CD4-positive, CD25-positive, alpha-beta regulatory T cell (primary cell): Measurements from ENCODE around the gene FNIP2. TPM values are rescaled to one million over a fixed set of nuclear protein-coding genes. Genes with fewer than 3 reads are reported as not detected.
A peak's percentile ranks its signal among the peaks of the same experiment; 100 is the strongest.

ENCODE experiments used
- ATAC-seq, 2 donors: fragments of 150-1000 bp; cut with Tn5 transposase; one replicate each; pipeline ENCODE4 v1.10.0; 2021; ENCODE audit warnings: low read depth in 2 of 2, moderate number of reproducible peaks in 2 of 2, moderate library complexity in 1 of 2
- DNase-seq, 3 donors: peaks; one replicate each; pipeline versions ENCODE4 v3.0.0 to v3.0.0-alpha.2; 2012 to 2022; ENCODE audit warnings: mixed read lengths in 1 of 3
- H3K27ac ChIP-seq: one replicate; pipeline ENCODE4 v1.7.0; 2013; ENCODE audit warnings: mild to moderate bottlenecking, low read length; ENCODE audit not compliant: insufficient read depth, poor library complexity, severe bottlenecking
- H3K27me3 ChIP-seq: one replicate; pipeline ENCODE4 v1.7.0; 2013; ENCODE audit warnings: low read length; ENCODE audit not compliant: control insufficient read depth, insufficient read depth
- H3K36me3 ChIP-seq: one replicate; pipeline ENCODE4 v1.7.0; 2013; ENCODE audit warnings: mild to moderate bottlenecking, low read length, moderate library complexity; ENCODE audit not compliant: control insufficient read depth, insufficient read depth
- H3K4me1 ChIP-seq: 2 replicates; pipeline ENCODE4 v1.7.0; 2013; ENCODE audit warnings: mild to moderate bottlenecking, low read length; ENCODE audit not compliant: insufficient read depth, control insufficient read depth, poor library complexity, severe bottlenecking
- H3K4me3 ChIP-seq: one replicate; pipeline ENCODE4 v1.7.0; 2013; ENCODE audit warnings: low read depth, mild to moderate bottlenecking, low read length, moderate library complexity
- H3K9me3 ChIP-seq, 2 experiments: 1 replicate in 1 of 2; 2 replicates in 1 of 2; pipeline ENCODE4 v1.7.0; 2013; ENCODE audit warnings: low read length in 2 of 2, mild to moderate bottlenecking in 1 of 2, moderate library complexity in 1 of 2; ENCODE audit not compliant: control insufficient read depth in 2 of 2
- H3K27ac Mint-ChIP-seq, 3 donors: one replicate each; pipeline ENCODE4 v1.8.0; 2020 to 2022; ENCODE audit warnings: mild to moderate bottlenecking in 3 of 3, mixed read lengths in 3 of 3, moderate library complexity in 2 of 3
- H3K27me3 Mint-ChIP-seq: one replicate; pipeline ENCODE4 v1.8.0; 2022; ENCODE audit warnings: mild to moderate bottlenecking, mixed read lengths
- H3K36me3 Mint-ChIP-seq: one replicate; pipeline ENCODE4 v1.8.0; 2020; ENCODE audit warnings: mixed read lengths
- H3K4me1 Mint-ChIP-seq, 4 donors: one replicate each; pipeline ENCODE4 v1.8.0; 2020 to 2022; ENCODE audit warnings: mixed read lengths in 4 of 4, mild to moderate bottlenecking in 1 of 4
- H3K4me3 Mint-ChIP-seq, 4 donors: one replicate each; pipeline ENCODE4 v1.8.0; 2020 to 2022; ENCODE audit warnings: mild to moderate bottlenecking in 4 of 4, mixed read lengths in 4 of 4, moderate library complexity in 3 of 4
- H3K9me3 Mint-ChIP-seq, 7 donors: one replicate each; pipeline ENCODE4 v1.8.0; 2020 to 2022; ENCODE audit warnings: mixed read lengths in 7 of 7, mild to moderate bottlenecking in 3 of 7, moderate library complexity in 2 of 7
- polyA plus RNA-seq, 4 donors: library from polyadenylated mRNA; unstranded; fragments of 300-500 nt; fragmentation: Illumina TruSeq; gene quantifications; one replicate each; pipeline ENCODE4 v1.2.3, GENCODE V29; 2021
- total RNA-seq: library from RNA; stranded (reverse); gene quantifications from one replicate; pipeline ENCODE4 v1.2.3, GENCODE V29; 2022

Gene FNIP2
- total and polyA plus RNA-seq, 5 donors from 2014 or later: 1.5 to 8.9 (median 2.3) TPM

DNA sequence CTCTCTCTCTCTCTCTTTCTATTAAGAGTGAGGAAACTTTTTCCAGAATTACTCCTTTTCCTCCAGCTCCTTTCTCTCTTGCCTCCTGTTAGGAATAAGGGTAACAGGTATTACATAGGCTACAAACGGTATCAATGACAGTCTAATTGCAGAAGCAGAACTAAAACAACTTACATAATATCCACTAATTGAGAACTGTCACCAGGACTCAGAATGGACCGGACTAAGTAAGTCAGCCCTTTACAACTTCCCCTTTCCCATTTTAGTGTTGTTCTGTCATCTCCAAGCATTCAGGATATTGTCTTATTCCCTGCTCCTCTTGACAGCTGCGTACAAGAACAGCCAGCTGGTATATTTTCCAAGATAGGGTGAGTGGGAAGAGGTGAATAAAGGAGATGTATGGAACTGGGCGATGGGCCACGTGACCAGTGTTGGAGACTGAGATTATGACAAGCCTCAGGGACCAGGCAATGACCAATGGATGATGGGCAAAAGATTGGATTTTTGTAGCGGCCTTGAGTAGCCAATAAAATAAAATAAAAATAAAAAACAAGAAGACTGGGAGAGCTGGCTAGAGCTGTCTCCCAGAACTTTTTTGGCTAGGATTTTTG is 2.3 kb upstream of the FNIP2 start:
- Mint-ChIP-seq H3K27ac (peak overlapping the region in 1 of 3 donors; percentile 74), H3K27me3 (peaks cover 15% of the 10 kb centered on the region), H3K4me3 (peak overlapping the region in 3 of 4 donors; percentile 44 to 63 (median 52)), H3K9me3 (peaks cover 0 to 2% (median 0%) of the 10 kb centered on the region in 7 donors), H3K4me1 (peaks cover 10 to 32% (median 20%) of the 10 kb centered on the region in 4 donors), H3K36me3 (no peaks in the 10 kb centered on the region)
- Histone ChIP-seq H3K4me3 (no peak overlapping the region), H3K4me1 (peaks cover 10% of the 10 kb centered on the region), H3K9me3 (no peaks in the 10 kb centered on the region), H3K36me3 (no peaks in the 10 kb centered on the region), H3K27me3 (peaks cover 7% of the 10 kb centered on the region), H3K27ac (no peak overlapping the region)
- DNase-seq: no peak
- no peak for ATAC-seq

DNA sequence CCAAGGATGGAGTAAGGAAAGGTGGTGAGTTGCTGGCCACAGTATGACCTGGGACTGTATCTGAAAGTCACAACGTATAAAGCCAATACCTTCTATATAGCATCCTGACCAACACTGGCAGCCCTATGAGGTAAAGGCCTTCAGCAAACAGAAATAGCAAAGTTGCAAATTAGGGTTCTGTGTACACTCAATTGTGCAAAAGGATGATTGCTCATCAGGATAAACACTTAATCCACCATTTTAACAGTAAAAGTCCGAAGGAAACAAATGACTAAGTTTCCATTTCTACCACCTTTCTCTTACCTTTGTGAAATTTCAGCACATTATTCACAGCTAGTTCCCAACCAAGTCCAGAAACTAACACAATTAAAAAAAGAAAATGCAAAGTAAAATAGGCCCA is 1.4 kb upstream of the FNIP2 start:
- H3K4me3 ChIP-seq: no peak overlapping the region
- DNase-seq (no peak), ATAC-seq (no peak)
- H3K9me3 Mint-ChIP-seq: peaks cover 0 to 2% (median 0%) of the 10 kb centered on the region in 7 donors
- peaks cover 12% of the 10 kb centered on the region for H3K27me3 Mint-ChIP-seq
- peaks cover 10% of the 10 kb centered on the region for H3K4me1 ChIP-seq
- peaks cover 10 to 36% (median 23%) of the 10 kb centered on the region in 4 donors for H3K4me1 Mint-ChIP-seq
- H3K36me3 ChIP-seq: no peaks in the 10 kb centered on the region
- H3K9me3 ChIP-seq: no peaks in the 10 kb centered on the region
- H3K36me3 Mint-ChIP-seq: no peaks in the 10 kb centered on the region
- H3K27ac Mint-ChIP-seq: no peak overlapping the region
- H3K4me3 Mint-ChIP-seq: peak overlapping the region; percentile 84 to 93 (median 88)
- no peak overlapping the region for H3K27ac ChIP-seq
- H3K27me3 ChIP-seq: peaks cover 7% of the 10 kb centered on the region

DNA sequence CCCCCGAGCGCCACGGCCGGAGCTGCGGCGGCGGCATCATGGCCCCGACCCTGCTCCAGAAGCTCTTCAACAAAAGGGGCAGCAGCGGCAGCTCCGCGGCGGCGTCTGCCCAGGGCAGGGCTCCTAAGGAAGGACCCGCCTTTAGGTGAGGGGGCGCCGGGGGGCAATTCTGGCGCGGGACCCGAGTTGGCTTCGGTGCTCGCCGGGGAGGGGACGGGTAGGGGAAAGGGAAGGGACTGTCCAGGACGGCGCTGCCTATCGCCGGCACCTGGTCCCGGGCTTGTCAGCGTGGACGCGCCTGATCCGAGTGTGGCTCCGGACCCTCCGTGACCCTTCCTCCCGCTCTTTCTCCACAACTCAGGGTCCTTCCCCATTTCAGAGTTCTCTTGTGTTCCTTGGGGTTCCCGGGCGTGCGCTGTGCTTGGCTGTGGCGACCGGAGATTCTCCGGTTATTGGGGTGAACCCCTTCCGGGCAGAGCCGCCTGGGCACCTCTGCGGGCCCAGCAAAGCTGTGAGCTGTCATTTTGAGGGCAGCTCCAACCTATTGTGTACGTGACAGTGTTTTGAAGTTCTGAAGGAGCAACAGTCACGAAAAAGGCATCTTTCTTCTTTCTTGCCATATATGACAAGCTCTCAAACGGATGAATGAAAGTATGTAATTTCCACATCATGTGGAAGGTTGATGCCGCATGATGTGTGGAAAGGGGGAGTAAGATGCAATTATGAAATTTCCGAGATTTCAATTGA is 522 bp downstream of the FNIP2 start:
- Histone ChIP-seq H3K27me3 (peaks cover 7% of the 10 kb centered on the region), H3K36me3 (no peaks in the 10 kb centered on the region), H3K9me3 (no peaks in the 10 kb centered on the region), H3K27ac (peak overlapping the region; percentile 39), H3K4me1 (peaks cover 10% of the 10 kb centered on the region), H3K4me3 (peak overlapping the region; percentile 76)
- DNase-seq (peak; percentile 20 to 69 (median 41)), ATAC-seq (peak; percentile 33 to 48)
- Mint-ChIP-seq H3K4me1 (peaks cover 10 to 42% (median 26%) of the 10 kb centered on the region in 4 donors), H3K36me3 (no peaks in the 10 kb centered on the region), H3K9me3 (peaks cover 0 to 2% (median 0%) of the 10 kb centered on the region in 7 donors), H3K4me3 (peak overlapping the region; percentile 95 to 99 (median 97)), H3K27me3 (peaks cover 7% of the 10 kb centered on the region), H3K27ac (peak overlapping the region; percentile 61 to 96 (median 93))

DNA sequence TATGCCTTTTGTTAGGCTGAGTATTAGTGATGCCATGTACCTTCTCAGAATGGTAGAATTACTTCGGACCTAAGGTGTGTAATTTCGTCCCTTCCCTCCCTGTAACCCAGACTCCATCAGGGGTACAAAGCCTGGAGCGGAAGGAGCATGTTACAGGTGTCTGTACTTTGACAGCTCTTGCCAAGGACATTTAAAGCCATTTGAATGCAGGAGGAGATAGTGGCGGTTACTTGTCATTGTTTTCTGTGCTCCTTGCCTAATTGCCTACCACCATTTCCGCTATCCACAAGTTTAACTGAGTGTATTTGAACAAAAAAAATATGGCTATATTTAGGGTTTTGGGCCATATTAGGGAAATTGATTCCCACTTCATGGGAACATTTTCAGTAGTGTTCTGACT is 1.8 kb downstream of the FNIP2 start:
- Mint-ChIP-seq H3K27me3 (peaks cover 7% of the 10 kb centered on the region), H3K4me3 (peak overlapping the region; percentile 95 to 99 (median 97)), H3K4me1 (peaks cover 5 to 42% (median 29%) of the 10 kb centered on the region in 4 donors), H3K27ac (peak overlapping the region in 1 of 3 donors; percentile 42), H3K9me3 (peaks cover 0 to 2% (median 0%) of the 10 kb centered on the region in 7 donors), H3K36me3 (no peaks in the 10 kb centered on the region)
- no peak overlapping the region for H3K4me3 ChIP-seq
- ATAC-seq (no peak), DNase-seq (no peak)
- H3K9me3 ChIP-seq: no peaks in the 10 kb centered on the region
- H3K36me3 ChIP-seq: no peaks in the 10 kb centered on the region
- peaks cover 7% of the 10 kb centered on the region for H3K27me3 ChIP-seq
- H3K4me1 ChIP-seq: peaks cover 10% of the 10 kb centered on the region
- no peak overlapping the region for H3K27ac ChIP-seq

DNA sequence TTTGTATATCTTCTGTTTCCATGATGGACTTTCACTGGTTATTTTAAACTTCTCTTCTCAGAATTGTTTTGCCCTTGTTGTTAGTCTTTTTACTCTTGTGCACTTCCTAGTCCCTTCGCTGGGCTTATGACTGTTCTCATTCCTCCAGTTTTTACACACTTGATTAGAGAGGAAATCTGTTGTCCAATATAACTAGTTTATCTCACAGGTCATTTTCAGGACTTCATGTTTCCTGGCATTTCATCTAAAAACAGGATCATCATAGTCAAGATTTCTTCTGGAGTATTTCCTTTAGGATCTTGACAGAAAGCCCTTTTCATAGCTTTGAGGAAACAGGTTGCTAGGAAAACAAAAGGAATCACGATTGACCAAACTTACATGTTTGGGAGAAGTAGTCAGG is 3.0 kb downstream of the FNIP2 start:
- Histone ChIP-seq H3K4me3 (no peak overlapping the region), H3K9me3 (no peaks in the 10 kb centered on the region), H3K27ac (no peak overlapping the region), H3K27me3 (no peaks in the 10 kb centered on the region), H3K4me1 (peaks cover 10% of the 10 kb centered on the region), H3K36me3 (no peaks in the 10 kb centered on the region)
- no peak for ATAC-seq
- no peaks in the 10 kb centered on the region for H3K36me3 Mint-ChIP-seq
- H3K27me3 Mint-ChIP-seq: no peaks in the 10 kb centered on the region
- peaks cover 5 to 41% (median 28%) of the 10 kb centered on the region in 4 donors for H3K4me1 Mint-ChIP-seq
- peak overlapping the region in 1 of 4 donors; percentile 12 for H3K4me3 Mint-ChIP-seq
- no peak overlapping the region for H3K27ac Mint-ChIP-seq
- H3K9me3 Mint-ChIP-seq: peaks cover 0 to 2% (median 0%) of the 10 kb centered on the region in 7 donors
- DNase-seq: no peak

DNA sequence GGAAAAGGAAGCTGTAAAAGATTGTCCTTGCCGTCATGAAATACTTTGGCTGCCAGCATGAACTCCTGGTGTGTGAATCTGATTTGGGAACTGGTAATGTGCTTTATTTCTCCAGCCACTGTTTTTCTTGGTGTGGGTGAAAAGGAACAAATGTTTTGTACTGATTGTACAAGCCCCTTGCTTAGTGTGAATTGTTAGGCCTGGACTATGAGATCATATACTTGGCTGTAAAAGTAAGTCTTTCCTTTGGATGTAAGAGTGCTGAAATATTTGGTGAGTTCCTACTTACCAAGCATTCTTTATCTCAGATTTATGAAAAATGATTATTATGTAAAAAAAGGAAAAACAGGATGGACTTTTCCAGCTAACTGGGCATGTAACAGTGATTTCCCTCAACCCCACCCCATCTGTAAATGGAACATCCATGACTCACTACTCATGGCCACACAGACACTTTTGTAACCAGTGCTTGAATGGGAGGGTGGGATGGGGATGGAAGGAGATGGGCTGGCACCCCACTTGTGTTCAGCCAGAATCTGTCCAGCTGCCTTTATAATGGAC is 6.3 kb downstream of the FNIP2 start:
- DNase-seq (no peak), ATAC-seq (no peak)
- no peaks in the 10 kb centered on the region for H3K27me3 Mint-ChIP-seq
- peaks cover 12% of the 10 kb centered on the region for H3K4me1 ChIP-seq
- no peak overlapping the region for H3K27ac ChIP-seq
- peak overlapping the region in 1 of 3 donors; percentile 28 for H3K27ac Mint-ChIP-seq
- H3K27me3 ChIP-seq: no peaks in the 10 kb centered on the region
- H3K4me3 Mint-ChIP-seq: no peak overlapping the region
- no peaks in the 10 kb centered on the region for H3K36me3 Mint-ChIP-seq
- no peaks in the 10 kb centered on the region for H3K36me3 ChIP-seq
- H3K9me3 Mint-ChIP-seq: no peaks in the 10 kb centered on the region
- H3K9me3 ChIP-seq: no peaks in the 10 kb centered on the region
- peaks cover 11 to 45% (median 31%) of the 10 kb centered on the region in 4 donors for H3K4me1 Mint-ChIP-seq
- H3K4me3 ChIP-seq: no peak overlapping the region

DNA sequence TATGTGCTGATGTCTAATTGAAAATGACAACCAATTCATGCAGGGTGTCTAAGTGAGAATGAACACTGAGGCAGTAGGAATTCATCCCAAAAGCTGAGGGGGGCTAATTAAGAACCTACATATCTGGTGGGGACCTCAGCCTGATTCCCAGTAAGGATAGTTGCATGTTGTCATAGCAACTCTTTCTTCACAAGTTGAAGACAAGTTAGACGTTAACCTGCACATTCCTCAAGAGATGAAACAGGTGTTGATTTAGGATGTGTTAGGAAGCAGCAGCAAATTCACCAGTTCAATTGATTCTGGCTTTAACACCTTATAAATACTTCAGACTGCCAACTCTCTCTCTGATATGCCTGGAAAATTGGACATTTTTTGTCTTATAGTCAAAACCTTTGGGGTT is 7.3 kb downstream of the FNIP2 start:
- H3K4me1 Mint-ChIP-seq: peaks cover 15 to 42% (median 26%) of the 10 kb centered on the region in 4 donors
- no peaks in the 10 kb centered on the region for H3K27me3 Mint-ChIP-seq
- Histone ChIP-seq H3K27ac (no peak overlapping the region), H3K4me1 (peaks cover 12% of the 10 kb centered on the region), H3K27me3 (no peaks in the 10 kb centered on the region), H3K4me3 (no peak overlapping the region), H3K36me3 (no peaks in the 10 kb centered on the region), H3K9me3 (no peaks in the 10 kb centered on the region)
- H3K4me3 Mint-ChIP-seq: no peak overlapping the region
- ATAC-seq (no peak), DNase-seq (no peak)
- no peaks in the 10 kb centered on the region for H3K9me3 Mint-ChIP-seq
- no peaks in the 10 kb centered on the region for H3K36me3 Mint-ChIP-seq
- no peak overlapping the region for H3K27ac Mint-ChIP-seq
